Eye (tissue), 1 donor: ENCODE results near the gene HES1.
"Not testable (repeated sequence)": the region's sequence is repeated elsewhere in the genome, so short reads cannot be mapped to it uniquely, and the experiment has no call there.

Experiments used
- DNase-seq: peaks from one replicate; pipeline ENCODE4 v3.0.0-alpha.2; 2015

Gene HES1

DNA sequence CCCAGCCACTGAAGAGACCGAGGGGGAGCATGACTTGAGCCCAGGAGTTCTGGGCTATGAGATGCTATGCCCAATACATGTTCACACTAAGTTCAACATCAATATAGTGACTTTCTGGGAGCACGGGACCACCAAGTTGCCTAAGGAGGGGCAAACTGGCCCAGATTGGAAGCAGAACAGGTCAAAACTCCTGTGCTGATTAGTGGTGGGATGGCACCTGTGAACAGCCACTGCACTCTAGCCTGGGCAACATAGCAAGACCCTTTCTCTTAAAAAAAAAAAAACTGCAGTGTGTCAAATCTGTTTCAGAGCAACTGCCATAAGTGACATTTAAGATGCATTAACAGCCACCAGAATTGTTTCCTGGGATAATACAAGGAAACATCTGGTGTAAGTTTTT is 9.8 kb downstream of the HES1 start:
- DNase-seq, result no peak

DNA sequence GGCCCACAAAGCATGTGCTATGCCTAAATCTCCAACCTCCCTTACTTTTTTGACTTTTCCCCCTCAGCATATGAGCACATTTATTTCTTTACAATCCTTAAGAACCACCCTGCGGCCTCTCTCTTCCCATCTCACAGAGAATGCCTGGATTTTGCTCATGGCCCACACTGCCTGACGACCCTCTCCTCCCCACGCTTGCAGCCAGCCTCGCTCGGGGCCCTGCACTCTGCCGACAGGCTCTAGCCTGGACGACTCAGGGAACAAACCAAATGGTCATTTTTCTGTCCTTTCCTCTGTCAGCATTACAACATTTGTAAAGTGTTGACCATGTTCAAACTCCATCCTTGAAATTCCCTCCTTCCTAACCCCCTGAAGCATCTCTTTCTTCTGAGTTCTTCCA is 11.7 kb downstream of the HES1 start:
- DNase-seq, result no peak

DNA sequence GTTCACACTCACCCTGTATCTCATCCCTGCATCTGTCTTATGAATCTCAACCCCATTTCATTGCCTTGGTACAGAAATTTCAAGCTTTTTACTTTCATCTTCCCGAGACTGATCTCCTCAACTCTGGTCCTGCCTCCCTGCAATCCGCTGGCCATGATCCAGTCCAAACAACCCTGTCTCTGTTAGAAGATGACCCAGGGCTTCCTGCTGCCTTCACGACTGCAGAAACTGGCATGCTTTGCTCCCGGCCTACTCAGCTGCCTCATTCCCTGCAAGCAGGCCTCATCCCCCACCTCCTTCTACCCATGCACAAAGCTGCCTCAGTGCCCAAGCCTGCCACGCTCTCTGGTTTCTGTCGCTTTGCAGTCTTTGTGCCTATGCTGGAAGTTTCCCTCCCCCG is 12.4 kb downstream of the HES1 start:
- peak; percentile 29 for DNase-seq

DNA sequence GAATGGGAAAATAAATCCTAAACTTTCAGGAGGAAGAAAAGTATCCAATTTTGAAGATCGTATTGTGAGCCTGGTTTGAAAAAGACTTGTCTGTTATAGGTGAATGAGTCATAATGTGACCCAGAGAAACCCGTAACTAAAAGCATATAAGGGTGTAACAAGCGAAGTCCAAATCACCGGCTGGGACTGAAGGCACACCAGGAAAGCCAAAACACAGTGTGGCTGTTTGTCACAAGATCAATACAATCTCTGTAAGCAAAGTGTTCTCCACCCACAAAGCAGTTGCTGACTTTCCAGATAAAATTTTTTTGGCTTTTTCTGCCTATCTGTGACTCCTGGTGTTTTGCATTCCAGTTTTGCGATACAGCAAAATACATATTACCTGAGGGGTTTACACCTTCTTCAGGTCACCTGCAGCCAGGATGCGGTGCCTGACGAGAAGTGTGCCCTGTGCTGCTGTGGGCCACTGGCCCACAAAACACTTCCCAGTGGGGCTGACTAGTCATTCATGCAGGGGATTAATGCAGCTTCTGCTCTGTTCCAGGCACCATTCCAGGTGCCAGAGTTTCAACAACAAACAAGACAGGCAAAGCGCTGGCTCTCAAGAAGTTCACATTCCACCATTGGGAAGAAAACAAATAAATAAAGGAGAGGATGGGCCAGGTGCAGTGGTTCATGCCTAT is 14.4 kb downstream of the HES1 start:
- no peak for DNase-seq

DNA sequence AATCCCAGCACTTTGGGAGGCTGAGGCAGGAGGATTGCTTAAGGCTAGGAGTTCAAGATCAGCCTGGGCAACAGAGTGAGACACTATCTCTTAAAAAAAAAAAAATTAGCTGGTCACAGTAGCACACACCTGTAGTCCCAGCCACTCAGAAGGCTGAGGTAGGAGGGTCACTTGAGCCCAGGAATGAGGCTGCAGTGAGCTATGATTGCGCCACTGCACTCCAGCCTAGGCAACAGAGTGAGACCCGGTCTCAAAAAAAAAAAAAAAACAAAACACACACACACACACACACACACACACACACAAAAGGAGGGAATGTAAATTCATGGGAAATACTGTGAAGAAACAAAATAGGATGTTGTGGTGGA is 15.0 kb downstream of the HES1 start:
- DNase-seq, result not testable (repeated sequence)

DNA sequence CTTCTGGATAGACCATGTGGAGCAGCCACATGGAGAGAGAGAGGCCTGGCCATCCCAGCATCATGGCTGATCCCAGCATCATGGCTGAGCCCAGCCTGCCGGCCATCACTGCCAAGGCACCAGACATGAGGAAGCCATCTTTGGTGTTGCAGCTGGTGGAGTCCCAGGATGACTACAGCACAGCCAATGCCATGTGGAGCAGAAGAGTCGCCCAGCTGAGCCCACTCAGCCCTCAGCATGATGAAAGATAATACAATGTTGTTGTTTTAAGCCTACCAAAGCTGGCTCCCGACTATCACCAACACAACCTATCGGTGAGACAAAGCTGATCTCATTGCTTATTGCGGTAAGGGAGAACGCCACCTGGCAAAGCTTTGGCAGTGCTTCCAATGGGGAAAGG is 18.4 kb downstream of the HES1 start:
- no peak for DNase-seq

DNA sequence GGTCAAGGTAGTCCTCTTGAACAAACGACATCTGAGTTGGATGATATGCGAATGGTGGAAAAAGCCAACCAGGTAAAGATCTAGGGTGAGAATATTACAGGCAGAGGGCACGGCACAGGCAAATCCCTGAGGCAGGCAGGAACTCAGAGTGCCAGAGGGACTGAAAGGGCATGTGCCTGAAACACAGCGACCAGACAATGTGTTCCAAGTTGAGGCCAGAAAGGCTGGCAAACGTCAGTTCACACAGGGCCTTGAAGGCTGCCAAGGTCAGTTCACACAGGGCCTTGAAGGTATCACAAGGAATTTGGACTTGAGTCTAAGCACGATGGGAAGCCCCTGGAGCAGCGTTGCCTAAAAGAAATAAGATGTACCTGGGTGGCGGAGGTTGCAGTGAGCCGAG is 20.1 kb downstream of the HES1 start:
- no peak for DNase-seq

DNA sequence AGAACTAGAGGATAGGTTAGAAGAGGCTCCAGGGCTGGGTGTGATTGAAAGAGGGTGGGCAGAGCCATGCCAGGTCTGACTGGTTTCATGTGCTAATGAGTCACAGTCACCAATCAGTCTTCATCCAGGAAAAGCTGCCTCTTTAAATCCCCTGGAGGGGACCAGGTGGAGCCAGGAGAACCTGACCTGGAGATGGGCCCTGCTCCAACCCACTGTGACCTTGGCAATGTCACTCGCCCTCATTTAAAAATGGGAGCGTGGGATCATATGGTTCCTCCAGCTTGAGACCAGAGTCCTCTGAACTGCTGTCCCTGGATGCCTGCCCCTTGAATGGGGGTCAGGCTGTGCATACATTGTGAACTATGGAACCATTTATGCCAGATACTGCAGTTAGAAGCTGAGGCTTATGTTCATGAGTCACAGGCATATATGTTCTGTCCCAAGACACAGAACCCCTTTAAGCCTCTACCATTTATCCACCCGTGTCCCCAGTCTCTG is 23.0 kb downstream of the HES1 start:
- no peak for DNase-seq

DNA sequence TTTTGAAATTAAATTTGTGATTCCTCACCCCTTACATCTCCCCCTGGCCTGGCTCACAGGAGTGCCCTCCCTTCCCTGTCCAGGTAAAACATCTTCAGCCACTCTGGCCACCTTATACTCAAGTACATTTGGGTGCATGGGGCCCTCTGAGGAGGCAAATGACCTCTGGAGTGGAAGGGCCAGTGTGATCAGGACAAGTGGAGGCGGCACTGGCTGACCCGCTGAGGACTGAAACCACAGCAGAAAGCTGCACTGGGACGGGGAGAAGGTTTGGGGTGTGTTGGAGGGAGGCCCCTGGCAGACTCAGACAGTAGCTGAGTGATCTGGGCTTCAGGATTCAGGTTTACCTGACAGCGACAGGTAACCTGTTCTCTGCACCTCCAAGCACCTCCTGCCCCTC is 24.2 kb downstream of the HES1 start:
- DNase-seq, result no peak

DNA sequence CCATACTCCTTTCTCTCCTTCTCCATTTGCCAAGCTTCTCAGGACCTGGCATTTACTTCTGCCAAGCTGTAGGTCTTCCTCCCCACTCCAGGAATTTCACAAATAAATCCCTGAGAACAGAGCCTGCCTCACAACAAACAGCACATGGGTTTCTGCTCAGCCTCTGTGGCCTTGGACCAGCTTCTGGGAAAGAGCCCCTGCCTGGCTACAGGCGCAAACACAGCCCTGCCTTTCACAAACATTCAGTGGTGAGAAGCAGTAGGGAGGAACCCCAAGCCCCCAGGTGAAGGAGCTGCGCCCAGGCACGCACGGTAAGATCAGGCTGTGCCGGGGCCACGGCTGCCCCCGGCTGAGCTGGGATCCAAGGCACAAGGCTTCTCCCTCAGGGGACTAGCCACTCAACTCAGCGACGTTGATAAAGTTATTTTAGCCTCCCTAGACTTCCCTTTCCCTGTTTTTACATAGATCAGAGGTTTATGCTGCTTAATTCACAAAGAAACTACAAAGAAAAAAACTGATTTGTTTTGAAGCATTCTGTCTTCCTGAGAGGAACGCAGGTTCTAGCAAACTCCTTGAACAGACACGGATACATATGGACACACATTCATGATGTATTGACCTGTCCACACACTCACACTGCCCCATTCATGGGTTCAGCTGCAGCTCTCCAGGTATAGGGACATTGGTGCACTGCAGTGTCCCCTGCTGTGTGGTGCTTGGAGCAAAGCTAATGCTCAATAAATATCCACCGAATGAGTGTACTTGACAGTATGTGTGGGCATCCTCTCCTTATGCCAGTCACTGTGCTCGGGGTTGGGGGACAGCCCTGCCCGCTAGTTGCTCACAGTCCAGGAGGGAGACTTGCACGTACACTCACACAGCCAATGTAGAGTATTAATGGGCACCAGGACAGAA is 25.4 kb downstream of the HES1 start:
- DNase-seq, result peak; percentile 47

DNA sequence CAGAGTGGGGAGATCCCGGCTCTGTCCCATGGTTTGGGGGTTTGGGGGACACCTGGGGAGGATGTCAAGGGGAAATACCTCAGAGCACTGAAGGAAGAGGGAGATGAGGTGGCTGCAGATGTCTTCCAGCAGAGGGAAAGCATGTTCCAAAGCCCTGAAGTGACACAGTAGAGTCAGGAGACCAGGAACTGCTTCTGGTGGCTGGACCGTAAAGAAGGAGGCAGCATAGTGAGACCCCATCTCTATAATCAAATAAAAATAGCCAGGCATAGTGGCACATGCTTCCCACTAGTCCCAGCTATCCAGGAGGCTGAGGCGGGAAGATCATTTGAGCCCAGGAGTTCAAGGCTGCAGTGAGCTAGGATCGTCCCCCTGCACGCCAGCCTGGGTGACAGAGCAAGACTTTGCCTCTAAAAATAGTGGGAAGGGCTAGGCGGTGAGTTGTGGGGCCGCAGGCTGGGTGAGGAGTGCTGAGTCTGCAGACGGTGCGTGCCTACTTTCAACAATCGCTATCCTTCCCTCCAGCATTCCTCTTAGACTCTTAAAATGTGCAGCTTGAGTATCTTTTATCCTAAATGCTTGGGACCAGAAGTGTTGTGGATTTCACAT is 26.2 kb downstream of the HES1 start:
- no peak for DNase-seq

DNA sequence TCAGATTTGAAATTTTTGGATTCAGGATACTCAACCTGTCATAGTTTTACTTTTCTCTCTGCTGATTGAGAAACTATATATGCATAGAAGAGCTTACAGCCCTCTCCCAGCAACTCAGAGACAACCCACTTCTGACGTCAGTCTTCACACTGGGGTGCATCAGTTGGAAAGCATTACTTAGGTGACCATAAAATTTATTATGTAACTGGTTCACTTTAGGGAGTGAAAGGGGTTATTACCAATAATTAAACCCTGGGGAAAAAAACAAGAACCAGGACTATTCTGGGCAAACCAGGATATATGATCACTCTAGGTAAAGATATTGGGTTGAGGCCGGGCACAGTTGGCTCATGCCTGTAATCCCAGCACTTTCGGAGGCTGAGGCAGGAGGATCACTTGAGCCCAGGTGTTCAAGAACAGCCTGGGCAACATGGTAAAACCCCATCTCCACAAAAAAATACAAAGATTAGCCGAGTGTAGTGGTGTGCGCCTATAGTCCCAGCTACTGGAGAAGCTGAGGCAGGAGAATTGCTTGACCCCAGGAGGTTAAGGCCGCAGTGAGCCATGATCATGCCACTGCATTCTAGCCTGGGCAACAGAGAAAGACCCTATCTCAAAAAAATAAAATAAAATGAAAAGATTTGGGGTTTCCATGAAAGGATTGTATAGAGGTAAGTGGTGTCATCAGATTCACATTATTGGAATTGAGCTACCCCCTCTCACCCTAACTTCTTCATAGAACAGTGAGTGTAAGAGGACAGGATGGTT is 27.1 kb downstream of the HES1 start:
- no peak for DNase-seq

DNA sequence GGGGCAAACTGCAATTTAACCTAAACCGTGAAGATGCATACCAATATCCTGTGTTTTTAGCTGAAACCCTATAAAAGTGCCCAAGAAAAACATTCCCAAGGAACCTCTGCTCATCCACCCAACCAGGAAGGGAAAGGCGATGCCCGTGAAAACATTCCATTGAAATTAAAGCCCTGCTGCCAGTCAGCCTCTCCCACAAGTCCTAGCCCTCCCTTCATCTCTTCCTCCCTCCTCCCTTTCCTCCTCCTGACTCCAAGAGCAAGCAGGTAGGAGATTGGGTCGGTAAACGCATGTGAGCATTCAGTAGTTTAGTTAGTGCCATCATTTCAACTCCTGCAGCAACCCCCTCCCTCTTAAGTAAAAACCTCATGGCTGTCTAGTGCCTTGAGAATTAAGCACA is 27.7 kb downstream of the HES1 start:
- no peak for DNase-seq

DNA sequence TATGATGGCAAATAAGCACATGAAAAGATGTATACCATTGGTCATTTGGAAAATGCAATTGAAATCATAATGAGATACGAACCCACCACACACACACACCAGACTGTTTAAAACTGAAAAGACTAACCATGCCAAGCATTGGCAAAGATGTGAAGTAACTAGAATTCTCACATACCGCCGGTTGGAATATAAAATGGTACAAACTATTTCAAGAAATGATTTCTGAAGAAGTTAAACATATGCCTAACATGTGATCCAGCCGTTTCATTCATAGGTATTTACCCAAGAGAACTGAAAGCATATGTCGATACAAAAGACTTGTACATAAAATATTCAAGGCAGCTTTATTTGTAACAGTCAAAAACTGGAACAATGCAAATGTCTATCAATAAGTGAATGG is 28.9 kb downstream of the HES1 start:
- no peak for DNase-seq

DNA sequence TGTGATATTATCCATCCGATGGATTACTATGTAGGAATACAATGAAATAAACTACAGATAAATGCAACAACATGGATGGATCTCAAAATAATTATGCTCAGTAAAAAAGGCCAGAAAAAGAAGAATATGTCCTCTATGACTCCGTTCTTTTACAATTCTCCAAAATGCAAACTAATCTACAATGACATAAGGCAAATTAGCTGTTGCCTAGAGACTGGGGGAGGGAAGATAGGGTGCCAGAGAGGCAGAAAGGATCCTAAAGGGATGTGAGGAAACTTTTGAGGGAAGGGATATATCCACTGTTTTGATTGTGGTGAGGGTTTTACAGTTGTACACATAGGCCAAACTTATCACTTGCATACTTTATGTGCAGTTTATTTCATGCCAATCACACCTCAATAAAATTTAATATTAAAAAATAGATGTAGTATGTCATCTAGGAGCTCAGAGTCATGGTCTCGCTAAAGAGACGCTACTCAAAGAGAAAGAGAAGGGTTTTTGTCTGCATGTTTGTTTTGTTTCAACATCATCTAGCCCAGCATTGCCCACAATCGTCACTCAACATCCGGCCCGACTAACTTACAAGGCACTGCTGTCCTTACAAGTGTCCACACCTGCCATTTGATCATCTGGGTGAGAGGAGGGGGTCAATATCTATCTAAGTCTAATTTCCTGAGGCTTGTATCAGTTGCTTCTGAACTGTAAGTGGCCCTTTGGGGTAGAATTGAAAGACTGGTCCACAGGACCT is 29.5 kb downstream of the HES1 start:
- DNase-seq, result no peak

DNA sequence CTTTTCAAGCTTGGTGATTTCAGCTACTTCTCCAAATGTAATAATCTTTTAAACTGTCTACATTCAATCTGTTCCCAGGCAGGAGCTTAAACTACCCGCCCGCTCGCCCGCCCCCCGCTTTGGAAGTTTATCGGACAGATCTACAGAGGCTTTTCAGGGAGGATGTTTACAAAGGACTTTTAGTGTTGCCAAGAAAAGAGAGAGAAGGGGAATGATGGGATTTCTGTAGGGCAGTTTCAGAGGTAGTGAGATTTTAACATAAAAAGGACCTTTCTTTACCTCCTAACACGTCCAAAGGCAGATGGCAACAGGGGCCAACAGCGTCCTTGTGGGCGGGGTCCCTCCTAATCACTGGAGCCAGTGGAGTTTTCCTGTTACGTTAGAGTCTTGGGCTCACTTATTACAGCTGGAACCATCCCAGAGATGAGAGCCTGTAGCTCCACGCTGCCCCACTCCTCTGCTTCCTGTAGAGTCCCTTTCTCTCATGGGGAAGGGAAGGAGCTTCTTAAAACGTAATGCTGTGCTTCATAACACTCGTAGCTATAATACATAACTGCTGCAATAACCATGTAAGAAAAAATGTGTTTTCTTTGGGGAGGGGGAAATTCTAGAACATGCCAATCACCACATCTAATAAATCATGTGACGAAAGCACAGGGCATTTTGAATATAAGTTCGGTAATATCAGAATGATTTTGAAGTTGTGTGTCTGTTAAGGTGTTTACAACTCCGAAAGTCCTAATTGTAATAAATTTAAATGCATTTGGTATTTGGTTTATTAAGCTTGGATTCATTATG is 30.9 kb downstream of the HES1 start:
- peak; percentile 42 for DNase-seq

DNA sequence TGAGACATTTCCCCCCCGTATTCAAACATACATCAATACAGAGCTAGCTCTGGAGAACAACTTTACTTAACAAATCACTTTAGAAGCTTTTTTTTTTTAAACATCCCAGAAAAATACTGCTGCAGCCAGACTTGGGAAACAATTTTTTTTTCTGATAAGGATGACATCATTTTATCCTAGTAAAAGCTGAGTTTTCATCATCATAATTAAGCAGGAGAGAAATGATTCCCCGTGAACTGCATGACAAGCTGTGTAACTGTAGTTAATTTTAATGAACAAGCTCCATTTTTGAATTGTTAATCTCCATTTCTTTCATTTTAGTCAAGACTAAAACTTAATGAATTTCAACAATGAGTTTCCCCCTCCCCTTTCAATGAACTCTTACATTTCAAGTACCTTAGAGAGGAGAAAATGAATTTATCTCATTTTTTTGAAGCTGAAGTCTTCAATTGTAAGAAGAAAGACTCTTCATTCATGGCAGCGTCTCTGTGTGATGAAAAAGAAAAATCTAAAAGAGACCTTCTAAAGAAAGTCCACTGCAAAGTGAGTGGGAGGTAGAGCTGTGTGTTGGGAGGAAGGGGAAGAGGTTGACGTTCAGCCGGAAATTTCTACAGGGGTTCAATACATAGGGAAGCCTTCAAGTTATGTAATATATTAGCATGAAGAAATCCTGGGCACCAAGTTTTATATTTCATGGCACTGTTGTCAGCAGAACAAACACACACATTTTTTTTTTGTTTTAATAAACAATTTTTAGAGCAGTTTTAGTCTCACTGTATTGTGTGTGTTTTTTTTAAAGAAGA is 31.7 kb downstream of the HES1 start:
- no peak for DNase-seq

DNA sequence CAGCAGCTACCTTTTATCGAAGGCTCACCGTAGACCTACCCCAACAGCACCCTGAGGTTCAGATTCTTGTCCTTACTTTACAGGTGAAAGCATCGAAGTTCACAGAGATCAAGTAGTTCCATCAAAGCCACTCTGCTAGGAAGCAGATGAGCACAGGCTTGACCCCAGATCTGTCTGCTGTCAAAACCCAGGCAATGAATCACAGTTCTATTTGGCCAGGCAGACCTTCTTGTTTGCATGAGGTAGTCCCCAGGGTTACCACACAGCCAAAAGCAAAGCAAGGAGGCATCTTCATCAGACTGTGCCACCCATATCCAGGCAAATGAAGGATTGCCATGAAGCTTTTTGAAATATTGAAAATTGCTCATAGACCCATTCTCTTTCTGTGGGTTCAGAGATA is 33.0 kb downstream of the HES1 start:
- no peak for DNase-seq

DNA sequence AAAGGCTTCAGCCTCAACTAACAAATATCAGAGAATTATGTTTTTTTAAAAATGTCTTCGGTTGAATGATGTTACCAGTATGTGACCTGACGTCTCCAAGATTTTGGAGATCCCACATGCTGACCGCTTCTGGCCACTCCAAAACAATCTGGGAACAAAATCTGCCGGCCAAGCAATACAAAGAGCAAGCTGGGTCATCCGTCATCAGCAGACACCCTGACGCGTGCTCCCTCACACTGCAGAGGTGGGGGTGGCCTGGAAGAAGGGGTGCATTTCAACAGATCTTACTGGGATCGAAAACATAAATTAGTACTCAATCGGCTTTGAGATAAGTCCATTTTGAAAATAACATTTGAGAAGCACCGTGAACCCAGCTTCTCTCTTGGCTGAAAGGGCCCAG is 33.6 kb downstream of the HES1 start:
- DNase-seq, result no peak

DNA sequence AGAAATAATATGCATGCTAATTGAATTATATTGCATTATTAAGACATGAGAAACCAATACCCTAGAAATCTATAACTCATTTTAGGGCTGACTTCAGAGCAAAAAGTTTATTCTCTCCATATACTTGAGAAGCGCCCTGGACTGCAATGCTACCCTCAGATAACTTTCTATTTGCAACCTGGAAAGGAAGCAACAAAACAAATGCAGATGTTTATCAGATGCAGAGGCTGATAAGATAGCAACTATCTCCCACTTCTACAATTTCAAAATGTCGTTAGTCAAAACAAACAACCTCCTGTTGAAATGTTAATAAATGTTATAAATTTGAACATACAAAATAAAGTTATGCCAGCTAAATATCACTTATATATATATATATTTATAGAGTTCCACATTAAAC is 34.8 kb downstream of the HES1 start:
- DNase-seq, result no peak

DNA sequence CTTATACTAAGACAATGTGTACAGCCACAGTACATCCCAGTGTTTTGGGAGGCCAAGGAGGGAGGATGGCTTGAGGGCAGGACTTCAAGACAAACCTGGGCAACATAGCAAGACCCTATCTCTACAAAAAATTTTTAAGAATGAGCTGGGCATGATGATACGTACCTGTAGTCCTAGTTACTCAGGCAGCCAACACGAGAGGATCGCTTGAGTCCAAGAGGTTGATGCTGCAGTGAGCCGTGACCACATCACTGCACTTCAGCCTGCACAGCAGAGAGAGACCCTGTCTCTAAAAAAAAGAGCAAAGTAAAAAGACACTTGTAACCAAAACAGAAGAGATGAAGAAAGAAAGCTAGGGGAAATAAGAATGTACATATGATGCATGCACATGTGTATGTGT is 38.5 kb downstream of the HES1 start:
- DNase-seq, result no peak
